GM21390 (cell line): Measurements from ENCODE around the gene PNPLA8.
A peak's percentile ranks its signal among the peaks of the same experiment; 100 is the strongest.
"Not testable (repeated sequence)": the region's sequence is repeated elsewhere in the genome, so short reads cannot be mapped to it uniquely, and the experiment has no call there.

ENCODE experiments used
- ATAC-seq: cut with Tn5 transposase; IDR thresholded peaks from one replicate; pipeline ENCODE4 v1.9.1; 2021; ENCODE audit not compliant: unreplicated experiment

Gene PNPLA8, protein sequence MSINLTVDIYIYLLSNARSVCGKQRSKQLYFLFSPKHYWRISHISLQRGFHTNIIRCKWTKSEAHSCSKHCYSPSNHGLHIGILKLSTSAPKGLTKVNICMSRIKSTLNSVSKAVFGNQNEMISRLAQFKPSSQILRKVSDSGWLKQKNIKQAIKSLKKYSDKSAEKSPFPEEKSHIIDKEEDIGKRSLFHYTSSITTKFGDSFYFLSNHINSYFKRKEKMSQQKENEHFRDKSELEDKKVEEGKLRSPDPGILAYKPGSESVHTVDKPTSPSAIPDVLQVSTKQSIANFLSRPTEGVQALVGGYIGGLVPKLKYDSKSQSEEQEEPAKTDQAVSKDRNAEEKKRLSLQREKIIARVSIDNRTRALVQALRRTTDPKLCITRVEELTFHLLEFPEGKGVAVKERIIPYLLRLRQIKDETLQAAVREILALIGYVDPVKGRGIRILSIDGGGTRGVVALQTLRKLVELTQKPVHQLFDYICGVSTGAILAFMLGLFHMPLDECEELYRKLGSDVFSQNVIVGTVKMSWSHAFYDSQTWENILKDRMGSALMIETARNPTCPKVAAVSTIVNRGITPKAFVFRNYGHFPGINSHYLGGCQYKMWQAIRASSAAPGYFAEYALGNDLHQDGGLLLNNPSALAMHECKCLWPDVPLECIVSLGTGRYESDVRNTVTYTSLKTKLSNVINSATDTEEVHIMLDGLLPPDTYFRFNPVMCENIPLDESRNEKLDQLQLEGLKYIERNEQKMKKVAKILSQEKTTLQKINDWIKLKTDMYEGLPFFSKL

GRCh38 chr7:108525985-108526767 is at the start of gene PNPLA8:
Gene PNPLA8, minus strand, starts transcription at chr7:108526135. Its CDS starts 10,644 bp downstream, at chr7:108515491.
- peak; percentile 93 for ATAC-seq

DNA sequence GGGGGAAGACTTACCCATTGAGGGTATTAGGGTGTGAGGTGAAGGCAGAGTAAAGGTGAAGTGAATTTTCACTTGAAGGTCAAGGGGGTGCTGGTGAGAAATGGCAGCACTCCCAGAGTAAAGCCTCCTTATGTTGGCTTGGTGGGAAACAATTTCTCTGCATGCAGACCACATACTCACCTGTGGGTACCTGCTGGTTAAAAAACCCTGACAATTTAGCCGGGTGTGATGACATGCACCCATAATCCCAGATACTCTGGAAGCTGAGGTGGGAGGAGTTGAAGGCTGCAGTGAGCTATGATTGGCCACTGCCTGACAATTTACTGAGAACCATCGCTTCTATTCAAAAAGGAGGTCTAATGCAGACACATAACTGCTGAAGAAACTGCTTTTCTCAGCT is 49.2 kb upstream of the PNPLA8 start:
- ATAC-seq = no peak

GRCh38 chr7:108572480-108572879 is 46.5 kb upstream of the PNPLA8 start:
- ATAC-seq = no peak

GRCh38 chr7:108570146-108570755 is 44.3 kb upstream of the PNPLA8 start:
- ATAC-seq = peak; percentile 19

DNA sequence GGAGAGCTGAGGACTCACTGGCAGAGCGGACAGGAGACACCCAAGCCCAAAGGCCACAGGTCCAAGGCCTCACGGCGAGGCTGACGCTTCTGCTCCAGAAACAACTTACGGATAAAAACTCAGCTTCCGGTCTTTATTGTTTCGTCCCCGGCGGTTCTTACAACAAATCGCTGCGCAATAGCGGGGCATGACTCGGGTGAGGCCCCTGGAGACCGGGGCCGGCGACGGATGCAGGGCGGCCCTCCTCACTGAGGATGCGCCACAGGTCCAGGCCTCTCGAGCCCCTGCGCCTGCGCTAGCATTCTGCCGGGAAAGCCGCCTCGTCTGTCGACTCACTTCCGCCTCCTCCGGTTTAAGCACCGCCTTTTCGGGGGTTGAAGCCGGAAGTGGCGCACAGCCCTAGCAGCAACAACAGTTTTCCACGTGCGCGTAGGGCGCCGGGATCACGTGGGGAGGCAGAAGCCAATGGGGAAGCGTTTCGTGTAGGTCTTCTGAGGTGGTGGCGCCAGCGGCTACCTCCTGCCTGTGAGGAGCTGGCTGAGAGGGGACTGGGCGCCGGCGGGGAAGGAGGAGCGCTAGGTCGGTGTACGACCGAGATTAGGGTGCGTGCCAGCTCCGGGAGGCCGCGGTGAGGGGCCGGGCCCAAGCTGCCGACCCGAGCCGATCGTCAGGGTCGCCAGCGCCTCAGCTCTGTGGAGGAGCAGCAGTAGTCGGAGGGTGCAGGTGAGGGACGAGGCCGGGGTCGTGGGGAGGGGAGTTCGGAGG is 43.6 kb upstream of the PNPLA8 start, which contains the start of the genes DNAJB9 and THAP5:
TSS of gene DNAJB9 (plus strand) at position 494 of the 765 bp plus-strand sequence. CDS start 1,853 bp downstream, outside the sequence.
TSS of gene THAP5 (minus strand) at position 326 of the 765 bp plus-strand sequence. CDS start at position 189, 137 bp downstream.
- peak; percentile 92 for ATAC-seq

GRCh38 chr7:108568801-108569380 is 43.0 kb upstream of the PNPLA8 start:
- no peak for ATAC-seq

DNA sequence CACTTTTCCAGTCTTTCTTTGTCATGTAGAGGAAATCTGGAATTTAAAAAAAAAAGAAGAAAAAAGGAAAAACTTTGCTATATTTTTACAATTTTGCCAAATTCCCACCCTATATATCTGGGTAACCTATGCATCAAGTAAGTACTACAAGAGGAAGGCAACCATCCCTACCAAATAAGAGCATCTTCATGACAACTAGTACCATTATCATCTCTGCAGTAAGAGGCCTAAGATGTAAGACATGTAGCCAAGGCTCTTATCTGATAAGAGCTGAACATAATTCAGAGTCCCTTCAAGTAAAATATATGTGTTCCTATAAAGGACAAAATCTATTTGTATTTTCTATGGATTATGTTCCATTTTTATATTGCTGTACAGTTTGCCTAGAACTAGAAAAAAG is 40.1 kb upstream of the PNPLA8 start:
- no peak for ATAC-seq

DNA sequence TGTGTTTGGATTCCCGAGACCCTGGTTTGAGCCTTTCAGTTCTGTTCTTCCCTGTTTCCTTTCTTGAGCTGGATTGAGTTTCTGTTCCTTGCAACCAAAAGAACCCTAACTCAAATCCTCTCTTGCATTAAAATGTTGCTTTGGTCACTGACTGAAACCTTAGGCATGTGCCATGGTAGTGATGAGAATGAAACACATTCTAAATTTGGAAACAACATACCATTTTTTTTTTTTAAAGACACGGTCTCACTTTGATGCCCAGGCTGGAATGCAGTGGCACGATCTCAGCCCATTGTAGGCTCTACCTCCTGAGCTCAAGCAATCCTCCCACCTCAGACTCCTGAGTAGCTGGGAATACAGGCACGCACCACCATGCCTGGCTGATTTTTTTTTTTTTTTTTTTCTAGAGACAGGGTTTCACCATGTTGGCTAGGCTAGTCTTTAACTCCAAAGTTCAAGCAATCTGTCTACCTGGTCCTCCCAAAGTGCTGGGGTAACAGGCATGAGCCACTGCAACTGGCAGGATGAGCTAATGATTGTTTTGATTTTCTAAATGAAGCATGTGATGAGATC is 35.2 kb upstream of the PNPLA8 start:
- no peak for ATAC-seq

DNA sequence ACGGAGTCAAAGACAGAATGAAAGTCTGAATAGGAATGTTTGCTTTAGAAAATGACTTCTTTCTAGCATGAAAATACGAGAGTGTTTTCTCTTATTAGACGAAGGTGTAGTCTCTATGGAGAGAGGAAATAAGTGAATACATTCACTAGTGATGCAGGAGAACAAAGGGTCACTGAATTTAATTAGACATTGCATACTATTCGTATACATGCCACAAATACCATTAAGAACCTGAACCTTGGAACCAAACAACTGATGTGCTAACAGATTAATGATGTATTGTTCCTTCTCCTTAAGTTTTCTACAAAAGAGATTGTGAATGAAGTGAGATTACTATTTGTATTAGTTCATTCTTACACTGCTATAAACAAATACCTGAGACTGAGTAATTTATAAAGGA is 33.3 kb upstream of the PNPLA8 start:
- ATAC-seq = no peak

- no peak for ATAC-seq
These were observed 31.7 kb upstream of the PNPLA8 start for GRCh38 chr7:108557617-108558016.

- ATAC-seq = no peak
These were observed 31.3 kb upstream of the PNPLA8 start for GRCh38 chr7:108557191-108557590.

- not testable (repeated sequence) for ATAC-seq
These were observed 30.7 kb upstream of the PNPLA8 start for GRCh38 chr7:108556665-108557064.

DNA sequence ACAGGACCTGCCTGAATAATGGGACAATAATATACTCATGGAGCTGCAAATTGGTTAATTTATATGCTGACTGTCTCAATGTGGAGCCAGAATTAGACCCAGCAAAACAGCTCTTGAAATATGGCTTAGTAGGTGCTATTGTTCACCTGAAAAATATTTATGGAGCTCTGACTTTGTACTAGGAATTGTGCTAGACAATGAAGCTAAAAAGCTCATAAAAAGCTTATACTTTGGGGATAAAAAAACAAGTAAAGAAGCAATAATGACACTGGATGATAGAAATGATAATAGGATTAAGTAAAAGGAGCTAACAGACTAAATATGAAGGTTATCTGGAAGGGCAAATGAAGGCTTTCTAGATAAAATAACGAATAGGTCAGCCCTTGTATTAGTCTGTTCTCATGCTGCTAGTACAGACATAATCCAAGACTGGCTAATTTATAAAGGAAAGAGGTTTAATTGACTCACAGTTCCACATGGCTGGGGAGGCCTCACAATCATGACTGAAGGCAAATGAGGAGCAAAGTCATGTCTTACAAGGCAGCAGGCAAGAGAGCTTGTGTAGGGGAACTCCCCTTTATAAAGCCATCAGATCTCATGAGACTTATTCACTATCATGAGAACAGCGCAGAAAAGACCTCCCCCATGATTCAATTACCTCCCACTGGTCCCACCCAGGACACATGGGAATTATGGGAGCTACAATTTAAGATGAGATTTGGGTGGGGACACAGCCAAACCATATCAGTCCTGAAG is 22.4 kb upstream of the PNPLA8 start:
- ATAC-seq = not testable (repeated sequence)

- no peak for ATAC-seq
These were observed 15.5 kb upstream of the PNPLA8 start for GRCh38 chr7:108541478-108541877.

DNA sequence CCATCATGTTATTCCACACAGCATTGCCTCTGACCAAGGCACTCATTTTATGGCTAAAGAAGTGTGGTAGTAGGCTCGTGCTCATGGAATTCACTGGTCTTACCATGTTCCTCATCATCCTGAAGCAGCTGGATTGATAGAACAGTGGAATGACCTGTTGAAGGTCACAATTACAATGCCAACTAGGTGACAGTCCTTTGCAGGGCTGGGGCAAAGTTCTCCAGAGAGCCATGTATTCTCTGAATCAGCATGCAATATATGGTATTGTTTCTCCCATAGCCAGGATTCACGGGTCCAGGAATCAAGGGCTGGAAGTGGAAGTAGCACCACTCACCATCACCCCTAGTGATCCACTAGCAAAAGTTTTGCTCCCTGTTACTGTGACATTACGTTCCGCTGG is 12.8 kb upstream of the PNPLA8 start:
- not testable (repeated sequence) for ATAC-seq

DNA sequence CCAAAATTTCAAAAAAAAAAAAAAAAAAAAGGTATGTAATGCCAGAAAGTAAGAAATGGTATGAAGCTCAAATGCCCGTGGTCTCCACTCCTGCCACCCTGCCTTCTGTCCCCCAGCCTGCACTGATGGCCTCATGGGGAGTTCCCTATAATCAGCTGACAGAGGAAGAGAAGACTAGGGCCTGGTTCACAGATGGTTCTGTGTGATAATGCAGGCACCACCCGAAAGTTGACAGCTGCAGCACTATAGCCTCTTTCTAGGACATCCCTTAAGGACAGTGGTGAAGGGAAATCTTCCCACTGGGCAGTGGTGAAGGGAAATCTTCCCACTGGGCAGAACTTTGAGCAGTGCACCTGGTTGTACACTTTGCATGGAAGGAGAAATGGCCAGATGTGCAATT is 12.3 kb upstream of the PNPLA8 start:
- not testable (repeated sequence) for ATAC-seq

- ATAC-seq = no peak
These were observed 11.3 kb upstream of the PNPLA8 start for GRCh38 chr7:108537229-108537628.

DNA sequence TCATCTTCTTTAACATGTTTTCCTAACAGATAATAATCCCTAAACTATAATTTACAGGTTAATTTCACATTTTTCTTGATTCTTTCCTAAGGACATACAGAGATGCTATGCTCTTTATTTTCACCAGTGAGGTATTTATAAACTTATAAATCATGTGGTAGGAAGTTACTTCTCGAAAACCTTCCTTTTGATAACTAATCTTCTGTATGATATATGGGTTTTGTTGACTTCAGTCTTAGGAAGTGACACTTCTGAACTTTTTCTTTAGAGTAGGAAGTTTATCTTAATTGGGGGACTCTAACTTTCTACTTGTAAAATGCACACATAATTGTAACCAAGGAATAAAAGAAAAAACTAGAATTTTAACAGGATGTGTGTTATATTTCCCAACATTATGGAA is 9.8 kb upstream of the PNPLA8 start:
- no peak for ATAC-seq
